K562 (cell line): ENCODE data around the gene CDKN2AIPNL.

Experiments used
- KLF16 ChIP-seq: IDR thresholded peaks from 2 replicates; pipeline ENCODE4 v1.6.1; 2016; ENCODE audit warnings: antibody characterized with exemption
- POLR2AphosphoS5 ChIP-seq: IDR thresholded peaks from 2 replicates; pipeline ENCODE4 v1.6.1; 2011; ENCODE audit warnings: mild to moderate bottlenecking, low read depth, low read length, moderate library complexity; ENCODE audit not compliant: control insufficient read depth, insufficient read depth
- SMC3 ChIP-seq: conservative IDR thresholded peaks from 2 replicates; pipeline ENCODE4 v1.6.1; 2011; ENCODE audit warnings: low read depth, low read length, improper control_type of control experiment; ENCODE audit not compliant: insufficient read depth
- TF ChIP-seq, protein P1 (sequence below): sonication (generic); formaldehyde crosslinking; IDR thresholded peaks from 2 replicates; pipeline ENCODE4 v1.5.0; 2020; ENCODE audit warnings: missing genetic modification reagents
- TF ChIP-seq, protein P2 (sequence below), 3 experiments: IDR thresholded peaks in 2 of 3; conservative IDR thresholded peaks in 1 of 3; 2 replicates each; pipeline ENCODE4 v1.5.1; 2011 to 2012; ENCODE audit warnings: low read length in 3 of 3, mild to moderate bottlenecking in 3 of 3, control low read depth in 2 of 3, improper control_type of control experiment in 1 of 3, inconsistent platforms in 1 of 3, low read depth in 1 of 3, mixed read lengths in 1 of 3, moderate library complexity in 1 of 3; ENCODE audit not compliant: insufficient read depth in 2 of 3
- TF ChIP-seq, protein P3 (sequence below): fragments of 450-650 bp; IDR thresholded peaks from 2 replicates; pipeline ENCODE4 v1.6.1; 2016; ENCODE audit warnings: low read depth

DNA sequence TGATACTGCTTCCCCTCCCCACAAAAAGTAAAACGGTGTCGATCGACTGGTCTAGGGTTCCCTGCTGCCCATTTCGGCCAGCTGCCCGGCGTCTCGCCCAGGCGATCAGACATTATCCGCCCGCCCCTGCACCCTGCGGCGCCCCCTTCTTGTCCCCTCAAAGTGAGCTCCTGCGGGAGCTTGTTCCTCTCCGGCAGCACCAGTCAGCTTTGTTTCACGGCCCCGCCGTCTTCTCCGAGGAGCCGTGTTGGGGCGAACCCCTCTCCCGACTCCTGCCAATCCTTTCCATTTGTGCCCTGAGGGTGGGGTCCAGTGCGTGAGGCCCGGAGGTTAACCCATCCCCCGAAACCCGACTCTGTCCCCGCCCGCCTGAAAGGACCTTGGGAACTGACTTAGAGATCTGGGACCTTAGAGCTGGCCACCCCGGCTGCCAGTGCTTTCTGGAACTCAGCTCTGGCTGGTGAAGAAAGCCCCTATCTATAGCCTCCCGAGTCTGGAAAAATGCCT is 39.8 kb downstream of the CDKN2AIPNL start:
- TF ChIP-seq POLR2AphosphoS5 (0 out of 2 replicates have a peak, but pooled peaks have one; percentile 22), SMC3 (no peak), KLF16 (no peak)
- TF ChIP-seq, protein P1, sequence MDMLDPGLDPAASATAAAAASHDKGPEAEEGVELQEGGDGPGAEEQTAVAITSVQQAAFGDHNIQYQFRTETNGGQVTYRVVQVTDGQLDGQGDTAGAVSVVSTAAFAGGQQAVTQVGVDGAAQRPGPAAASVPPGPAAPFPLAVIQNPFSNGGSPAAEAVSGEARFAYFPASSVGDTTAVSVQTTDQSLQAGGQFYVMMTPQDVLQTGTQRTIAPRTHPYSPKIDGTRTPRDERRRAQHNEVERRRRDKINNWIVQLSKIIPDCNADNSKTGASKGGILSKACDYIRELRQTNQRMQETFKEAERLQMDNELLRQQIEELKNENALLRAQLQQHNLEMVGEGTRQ (CRISPR knock-in tag): no peak
- TF ChIP-seq, protein P2, sequence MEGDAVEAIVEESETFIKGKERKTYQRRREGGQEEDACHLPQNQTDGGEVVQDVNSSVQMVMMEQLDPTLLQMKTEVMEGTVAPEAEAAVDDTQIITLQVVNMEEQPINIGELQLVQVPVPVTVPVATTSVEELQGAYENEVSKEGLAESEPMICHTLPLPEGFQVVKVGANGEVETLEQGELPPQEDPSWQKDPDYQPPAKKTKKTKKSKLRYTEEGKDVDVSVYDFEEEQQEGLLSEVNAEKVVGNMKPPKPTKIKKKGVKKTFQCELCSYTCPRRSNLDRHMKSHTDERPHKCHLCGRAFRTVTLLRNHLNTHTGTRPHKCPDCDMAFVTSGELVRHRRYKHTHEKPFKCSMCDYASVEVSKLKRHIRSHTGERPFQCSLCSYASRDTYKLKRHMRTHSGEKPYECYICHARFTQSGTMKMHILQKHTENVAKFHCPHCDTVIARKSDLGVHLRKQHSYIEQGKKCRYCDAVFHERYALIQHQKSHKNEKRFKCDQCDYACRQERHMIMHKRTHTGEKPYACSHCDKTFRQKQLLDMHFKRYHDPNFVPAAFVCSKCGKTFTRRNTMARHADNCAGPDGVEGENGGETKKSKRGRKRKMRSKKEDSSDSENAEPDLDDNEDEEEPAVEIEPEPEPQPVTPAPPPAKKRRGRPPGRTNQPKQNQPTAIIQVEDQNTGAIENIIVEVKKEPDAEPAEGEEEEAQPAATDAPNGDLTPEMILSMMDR (IDR thresholded peaks at IDR 0.05 in 2 of 3, conservative IDR thresholded peaks at IDR 0.05 in 1 of 3; ENCODE audit: insufficient read depth in 2 of 3, low read depth in 1 of 3, low read length in 3 of 3): 0 out of 6 replicates have a peak, but pooled peaks of 1 of the 3 experiments have one; percentile 1
- TF ChIP-seq, protein P3, sequence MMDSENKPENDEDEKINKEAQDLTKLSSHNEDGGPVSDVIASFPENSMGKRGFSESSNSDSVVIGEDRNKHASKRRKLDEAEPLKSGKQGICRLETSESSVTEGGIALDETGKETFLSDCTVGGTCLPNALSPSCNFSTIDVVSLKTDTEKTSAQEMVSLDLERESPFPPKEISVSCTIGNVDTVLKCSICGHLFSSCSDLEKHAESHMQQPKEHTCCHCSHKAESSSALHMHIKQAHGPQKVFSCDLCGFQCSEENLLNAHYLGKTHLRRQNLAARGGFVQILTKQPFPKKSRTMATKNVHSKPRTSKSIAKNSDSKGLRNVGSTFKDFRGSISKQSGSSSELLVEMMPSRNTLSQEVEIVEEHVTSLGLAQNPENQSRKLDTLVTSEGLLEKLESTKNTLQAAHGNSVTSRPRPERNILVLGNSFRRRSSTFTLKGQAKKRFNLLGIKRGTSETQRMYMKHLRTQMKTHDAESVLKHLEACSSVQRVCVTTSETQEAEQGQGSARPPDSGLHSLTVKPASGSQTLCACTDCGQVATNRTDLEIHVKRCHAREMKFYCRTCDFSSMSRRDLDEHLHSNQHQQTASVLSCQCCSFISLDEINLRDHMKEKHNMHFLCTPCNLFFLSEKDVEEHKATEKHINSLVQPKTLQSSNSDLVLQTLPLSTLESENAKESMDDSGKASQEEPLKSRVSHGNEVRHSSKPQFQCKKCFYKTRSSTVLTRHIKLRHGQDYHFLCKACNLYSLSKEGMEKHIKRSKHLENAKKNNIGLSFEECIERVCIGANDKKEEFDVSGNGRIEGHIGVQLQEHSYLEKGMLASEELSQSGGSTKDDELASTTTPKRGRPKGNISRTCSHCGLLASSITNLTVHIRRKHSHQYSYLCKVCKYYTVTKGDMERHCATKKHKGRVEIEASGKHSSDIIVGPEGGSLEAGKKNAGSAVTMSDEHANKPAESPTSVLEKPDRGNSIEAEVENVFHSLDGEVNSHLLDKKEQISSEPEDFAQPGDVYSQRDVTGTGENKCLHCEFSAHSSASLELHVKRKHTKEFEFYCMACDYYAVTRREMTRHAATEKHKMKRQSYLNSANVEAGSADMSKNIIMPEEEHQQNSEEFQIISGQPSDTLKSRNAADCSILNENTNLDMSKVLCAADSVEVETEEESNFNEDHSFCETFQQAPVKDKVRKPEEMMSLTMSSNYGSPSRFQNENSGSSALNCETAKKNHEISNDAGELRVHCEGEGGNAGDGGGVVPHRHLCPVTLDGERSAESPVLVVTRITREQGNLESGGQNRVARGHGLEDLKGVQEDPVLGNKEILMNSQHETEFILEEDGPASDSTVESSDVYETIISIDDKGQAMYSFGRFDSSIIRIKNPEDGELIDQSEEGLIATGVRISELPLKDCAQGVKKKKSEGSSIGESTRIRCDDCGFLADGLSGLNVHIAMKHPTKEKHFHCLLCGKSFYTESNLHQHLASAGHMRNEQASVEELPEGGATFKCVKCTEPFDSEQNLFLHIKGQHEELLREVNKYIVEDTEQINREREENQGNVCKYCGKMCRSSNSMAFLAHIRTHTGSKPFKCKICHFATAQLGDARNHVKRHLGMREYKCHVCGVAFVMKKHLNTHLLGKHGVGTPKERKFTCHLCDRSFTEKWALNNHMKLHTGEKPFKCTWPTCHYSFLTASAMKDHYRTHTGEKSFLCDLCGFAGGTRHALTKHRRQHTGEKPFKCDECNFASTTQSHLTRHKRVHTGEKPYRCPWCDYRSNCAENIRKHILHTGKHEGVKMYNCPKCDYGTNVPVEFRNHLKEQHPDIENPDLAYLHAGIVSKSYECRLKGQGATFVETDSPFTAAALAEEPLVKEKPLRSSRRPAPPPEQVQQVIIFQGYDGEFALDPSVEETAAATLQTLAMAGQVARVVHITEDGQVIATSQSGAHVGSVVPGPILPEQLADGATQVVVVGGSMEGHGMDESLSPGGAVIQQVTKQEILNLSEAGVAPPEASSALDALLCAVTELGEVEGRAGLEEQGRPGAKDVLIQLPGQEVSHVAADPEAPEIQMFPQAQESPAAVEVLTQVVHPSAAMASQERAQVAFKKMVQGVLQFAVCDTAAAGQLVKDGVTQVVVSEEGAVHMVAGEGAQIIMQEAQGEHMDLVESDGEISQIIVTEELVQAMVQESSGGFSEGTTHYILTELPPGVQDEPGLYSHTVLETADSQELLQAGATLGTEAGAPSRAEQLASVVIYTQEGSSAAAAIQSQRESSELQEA: no peak
